NCI-H1436 treated with DMSO at 0.1 percent for 48 hours (cell line): ENCODE data around the gene CYP3A5.

Experiments
- DNase-seq: peaks from one replicate; lab custom pipeline; 2025; lab: John Stamatoyannopoulos, UW

Gene CYP3A5

GRCh38 chr7:99615989-99616358 lies 63.8 kb downstream of the CYP3A5 start:
- DNase-seq, result no peak

GRCh38 chr7:99614495-99614894 lies 65.3 kb downstream of the CYP3A5 start:
- no peak for DNase-seq

- DNase-seq, result no peak
Measured at GRCh38 chr7:99607548-99607947, 72.2 kb downstream of the CYP3A5 start.

DNA sequence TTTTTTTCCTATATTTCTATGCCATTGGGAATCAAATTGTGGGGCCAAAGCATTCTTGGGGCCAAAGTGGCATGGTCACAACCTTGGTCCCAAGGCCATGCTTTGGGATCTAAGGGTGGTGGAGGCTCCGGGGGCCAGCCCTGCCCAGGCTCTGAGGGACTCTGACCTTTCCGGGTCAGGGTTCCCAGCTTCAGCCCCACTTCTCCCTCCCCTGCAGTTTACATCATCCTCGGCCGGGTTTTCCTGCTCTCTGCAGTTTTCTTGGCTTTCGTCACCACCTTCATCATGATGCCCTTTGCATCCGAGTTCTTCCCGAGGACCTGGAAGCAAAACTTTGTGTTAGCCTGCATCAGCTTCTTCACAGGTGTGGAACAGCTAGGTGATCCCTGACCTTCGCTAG lies 73.3 kb downstream of the CYP3A5 start:
- DNase-seq, result no peak

DNA sequence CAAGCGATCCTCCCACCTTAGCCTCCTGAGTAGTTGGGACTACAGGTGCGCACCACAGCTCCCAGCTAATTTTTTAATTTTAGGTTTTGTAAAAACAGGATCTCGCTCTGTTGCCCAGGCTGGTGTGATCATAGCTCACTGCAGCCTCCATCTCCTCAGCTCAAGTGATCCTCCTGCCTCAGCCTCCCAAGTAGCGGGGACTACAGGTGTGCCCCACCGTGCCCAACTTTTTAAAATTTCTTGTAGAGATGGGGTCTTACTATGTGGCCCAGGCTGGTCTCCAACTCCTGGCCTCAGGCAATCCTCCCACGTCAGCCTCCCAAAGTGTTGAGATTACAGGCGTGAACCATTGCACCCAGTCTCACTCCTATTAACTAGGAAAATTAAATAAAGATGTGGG lies 74.3 kb downstream of the CYP3A5 start:
- DNase-seq, result no peak

- DNase-seq, result no peak
Measured at GRCh38 chr7:99601656-99602310, 78.0 kb downstream of the CYP3A5 start.

DNA sequence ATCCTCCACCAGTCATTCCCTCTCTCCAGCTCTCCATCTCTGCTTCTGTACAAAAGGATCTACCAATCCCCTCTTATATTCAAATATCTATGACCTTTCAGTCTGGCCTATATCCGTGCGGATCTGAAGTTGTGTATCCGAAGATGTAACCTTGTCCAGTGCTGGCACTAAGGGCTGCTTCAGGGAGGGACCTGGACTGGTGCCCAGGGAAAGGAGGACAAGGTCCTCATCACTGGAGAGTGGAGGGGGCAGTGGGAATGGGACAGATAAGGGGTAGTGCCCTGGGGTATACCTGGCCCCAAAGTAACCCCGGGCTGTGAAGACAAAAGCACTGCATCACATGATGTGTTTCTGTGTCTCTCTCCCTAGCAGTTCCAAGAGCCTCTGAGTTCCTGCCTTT lies 80.0 kb downstream of the CYP3A5 start:
- no peak for DNase-seq
